ENCODE data around the gene FOXO1. TPM values are rescaled to one million over a fixed set of nuclear protein-coding genes. Genes with fewer than 3 reads are reported as not detected.
A peak's percentile ranks its signal among the peaks of the same experiment; 100 is the strongest.

Gene FOXO1
- total RNA-seq, 2 donors from 2014 or later: 32.0 to 48.9 TPM

- Mint-ChIP-seq H3K9me3 (no peaks in the 10 kb centered on the region), H3K4me1 (peaks cover 39% of the 10 kb centered on the region), H3K27me3 (no peaks in the 10 kb centered on the region), H3K27ac (no peak overlapping the region), H3K4me3 (no peak overlapping the region), H3K36me3 (ENCODE audit: low read depth) (peaks cover 71% of the 10 kb centered on the region)
- no peak for ATAC-seq (replicated peaks)
These were observed 110.0 kb downstream of the FOXO1 start for GRCh38 chr13:40556453-40556852.

GRCh38 chr13:40553356-40553755, 113.1 kb downstream of the FOXO1 start:
- Mint-ChIP-seq H3K4me3 (no peak overlapping the region), H3K36me3 (ENCODE audit: low read depth) (peaks cover 40% of the 10 kb centered on the region), H3K4me1 (peaks cover 33% of the 10 kb centered on the region), H3K27me3 (no peaks in the 10 kb centered on the region), H3K27ac (peak overlapping the region; percentile 77), H3K9me3 (no peaks in the 10 kb centered on the region)
- ATAC-seq (replicated peaks): no peak

- Mint-ChIP-seq H3K27me3 (no peaks in the 10 kb centered on the region), H3K36me3 (ENCODE audit: low read depth) (peaks cover 35% of the 10 kb centered on the region), H3K4me1 (peaks cover 32% of the 10 kb centered on the region), H3K9me3 (no peaks in the 10 kb centered on the region), H3K4me3 (no peak overlapping the region), H3K27ac (peak overlapping the region; percentile 77)
- ATAC-seq (replicated peaks): no peak
These were observed 113.5 kb downstream of the FOXO1 start for GRCh38 chr13:40552895-40553294.

- Mint-ChIP-seq H3K27me3 (no peaks in the 10 kb centered on the region), H3K4me3 (no peak overlapping the region), H3K36me3 (ENCODE audit: low read depth) (peaks cover 13% of the 10 kb centered on the region), H3K27ac (peak overlapping the region; percentile 58), H3K4me1 (peaks cover 15% of the 10 kb centered on the region), H3K9me3 (no peaks in the 10 kb centered on the region)
- no peak for ATAC-seq (replicated peaks)
These were observed 116.3 kb downstream of the FOXO1 start for GRCh38 chr13:40550130-40550529.

- peaks cover 15% of the 10 kb centered on the region for H3K4me1 Mint-ChIP-seq
- H3K9me3 Mint-ChIP-seq: no peaks in the 10 kb centered on the region
- ATAC-seq (replicated peaks): no peak
- H3K27me3 Mint-ChIP-seq: no peaks in the 10 kb centered on the region
- peak overlapping the region; percentile 58 for H3K27ac Mint-ChIP-seq
- no peak overlapping the region for H3K4me3 Mint-ChIP-seq
- peaks cover 7% of the 10 kb centered on the region for H3K36me3 Mint-ChIP-seq (ENCODE audit: low read depth)
These were observed 116.8 kb downstream of the FOXO1 start for GRCh38 chr13:40549500-40550094.

- Mint-ChIP-seq H3K27ac (no peak overlapping the region), H3K4me3 (no peak overlapping the region), H3K36me3 (ENCODE audit: low read depth) (no peaks in the 10 kb centered on the region), H3K9me3 (no peaks in the 10 kb centered on the region), H3K4me1 (peaks cover 7% of the 10 kb centered on the region), H3K27me3 (no peaks in the 10 kb centered on the region)
- ATAC-seq (replicated peaks): peak; percentile 70
These were observed 118.7 kb downstream of the FOXO1 start for GRCh38 chr13:40547591-40548315.

GRCh38 chr13:40546047-40546446, 120.4 kb downstream of the FOXO1 start:
- Mint-ChIP-seq H3K4me1 (peaks cover 5% of the 10 kb centered on the region), H3K27me3 (no peaks in the 10 kb centered on the region), H3K27ac (no peak overlapping the region), H3K36me3 (ENCODE audit: low read depth) (no peaks in the 10 kb centered on the region), H3K4me3 (no peak overlapping the region), H3K9me3 (no peaks in the 10 kb centered on the region)
- ATAC-seq (replicated peaks): no peak

- H3K27ac Mint-ChIP-seq: no peak overlapping the region
- H3K4me1 Mint-ChIP-seq: no peaks in the 10 kb centered on the region
- no peak for ATAC-seq (replicated peaks)
- H3K36me3 Mint-ChIP-seq (ENCODE audit: low read depth): no peaks in the 10 kb centered on the region
- no peaks in the 10 kb centered on the region for H3K27me3 Mint-ChIP-seq
- no peaks in the 10 kb centered on the region for H3K9me3 Mint-ChIP-seq
- H3K4me3 Mint-ChIP-seq: no peak overlapping the region
These were observed 126.0 kb downstream of the FOXO1 start for GRCh38 chr13:40540328-40541044.

- no peak for ATAC-seq (replicated peaks)
- Mint-ChIP-seq H3K9me3 (no peaks in the 10 kb centered on the region), H3K27me3 (no peaks in the 10 kb centered on the region), H3K27ac (no peak overlapping the region), H3K36me3 (ENCODE audit: low read depth) (no peaks in the 10 kb centered on the region), H3K4me1 (no peaks in the 10 kb centered on the region), H3K4me3 (no peak overlapping the region)
These were observed 126.7 kb downstream of the FOXO1 start for GRCh38 chr13:40539576-40540327.

- Mint-ChIP-seq H3K4me1 (no peaks in the 10 kb centered on the region), H3K27ac (no peak overlapping the region), H3K36me3 (ENCODE audit: low read depth) (no peaks in the 10 kb centered on the region), H3K27me3 (no peaks in the 10 kb centered on the region), H3K4me3 (no peak overlapping the region), H3K9me3 (no peaks in the 10 kb centered on the region)
- ATAC-seq (replicated peaks): no peak
These were observed 129.1 kb downstream of the FOXO1 start for GRCh38 chr13:40537146-40537895.

- H3K9me3 Mint-ChIP-seq: no peaks in the 10 kb centered on the region
- H3K4me3 Mint-ChIP-seq: no peak overlapping the region
- H3K27me3 Mint-ChIP-seq: no peaks in the 10 kb centered on the region
- ATAC-seq (replicated peaks): no peak
- H3K27ac Mint-ChIP-seq: no peak overlapping the region
- H3K4me1 Mint-ChIP-seq: no peaks in the 10 kb centered on the region
- no peaks in the 10 kb centered on the region for H3K36me3 Mint-ChIP-seq (ENCODE audit: low read depth)
These were observed 129.9 kb downstream of the FOXO1 start for GRCh38 chr13:40536443-40537113.

- H3K27ac Mint-ChIP-seq: no peak overlapping the region
- H3K36me3 Mint-ChIP-seq (ENCODE audit: low read depth): no peaks in the 10 kb centered on the region
- no peaks in the 10 kb centered on the region for H3K9me3 Mint-ChIP-seq
- H3K27me3 Mint-ChIP-seq: no peaks in the 10 kb centered on the region
- no peaks in the 10 kb centered on the region for H3K4me1 Mint-ChIP-seq
- no peak overlapping the region for H3K4me3 Mint-ChIP-seq
- no peak for ATAC-seq (replicated peaks)
These were observed 131.1 kb downstream of the FOXO1 start for GRCh38 chr13:40535345-40535836.

- Mint-ChIP-seq H3K27ac (no peak overlapping the region), H3K36me3 (ENCODE audit: low read depth) (no peaks in the 10 kb centered on the region), H3K4me3 (no peak overlapping the region), H3K4me1 (peaks cover 4% of the 10 kb centered on the region), H3K27me3 (no peaks in the 10 kb centered on the region), H3K9me3 (no peaks in the 10 kb centered on the region)
- no peak for ATAC-seq (replicated peaks)
These were observed 132.0 kb downstream of the FOXO1 start for GRCh38 chr13:40534456-40534855.

All from activated T-helper 17 cell treated with anti-CD3 and anti-CD28 coated beads, Interleukin-2, amount 50 U/mL, for 72 hours (primary cell).